HT1080 (cell line): ENCODE measurements around the gene PNO1. TPM values are rescaled to one million over a fixed set of nuclear protein-coding genes. Genes with fewer than 3 reads are reported as not detected.

Source experiments
- DNase-seq: peaks from one replicate; pipeline ENCODE4 v3.0.0-alpha.2; 2015; ENCODE audit warnings: low read depth
- total RNA-seq: library from RNA; depleted of rRNA; stranded (reverse); fragments of >200 nt; shearing (Covaris generic); gene quantifications from 2 replicates; pipeline ENCODE4 v1.2.3, GENCODE V29; 2014; rRNA removed

Gene PNO1
- total RNA-seq, 1 experiment from 2014 or later, result 33.9 TPM

DNA sequence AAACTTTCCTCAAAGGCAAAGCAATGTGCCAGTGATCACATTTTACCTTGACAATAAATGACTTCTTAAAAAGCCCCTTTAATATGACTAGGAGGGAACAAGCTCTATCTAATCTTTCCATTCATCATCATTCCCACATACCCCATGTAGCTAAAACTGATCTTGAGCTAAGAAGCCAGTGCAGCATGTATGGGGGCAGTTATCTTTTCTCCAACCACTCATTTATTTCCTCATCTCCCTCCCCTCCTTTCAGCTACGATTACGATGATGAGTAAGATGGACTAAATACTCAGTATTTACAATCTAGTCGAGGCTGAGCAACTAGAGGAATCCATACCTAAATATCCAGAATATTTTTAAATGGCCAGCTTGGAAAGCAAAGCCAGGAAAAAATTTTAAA is 35.5 kb downstream of the PNO1 start:
- peak; percentile 11 for DNase-seq

DNA sequence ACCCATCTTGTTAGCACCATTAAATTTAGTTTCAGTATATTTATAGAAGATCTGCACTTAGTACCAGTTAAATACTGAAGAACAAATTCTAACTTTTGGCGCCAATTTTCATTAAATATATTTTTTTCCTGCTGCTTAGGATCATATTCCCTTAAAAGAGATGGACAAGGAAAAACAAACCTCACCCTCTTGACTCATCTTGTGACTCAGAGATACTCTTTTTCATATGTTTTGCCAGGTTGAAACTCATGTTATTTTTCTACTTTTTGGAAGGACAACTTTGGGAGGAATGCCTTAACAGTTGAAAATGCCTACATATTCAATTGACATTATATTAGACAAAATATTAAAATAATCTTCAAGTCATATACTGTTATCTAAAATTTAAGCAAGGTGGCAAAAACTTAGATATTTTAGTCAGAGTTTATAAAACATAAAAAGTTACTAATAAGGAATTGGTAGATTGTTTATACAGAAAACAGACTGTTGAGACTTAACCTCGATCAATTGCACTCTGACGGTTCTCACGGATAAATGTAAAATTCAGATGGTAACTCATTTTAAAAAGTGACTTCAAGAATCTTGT is 36.2 kb downstream of the PNO1 start:
- peak; percentile 80 for DNase-seq

DNA sequence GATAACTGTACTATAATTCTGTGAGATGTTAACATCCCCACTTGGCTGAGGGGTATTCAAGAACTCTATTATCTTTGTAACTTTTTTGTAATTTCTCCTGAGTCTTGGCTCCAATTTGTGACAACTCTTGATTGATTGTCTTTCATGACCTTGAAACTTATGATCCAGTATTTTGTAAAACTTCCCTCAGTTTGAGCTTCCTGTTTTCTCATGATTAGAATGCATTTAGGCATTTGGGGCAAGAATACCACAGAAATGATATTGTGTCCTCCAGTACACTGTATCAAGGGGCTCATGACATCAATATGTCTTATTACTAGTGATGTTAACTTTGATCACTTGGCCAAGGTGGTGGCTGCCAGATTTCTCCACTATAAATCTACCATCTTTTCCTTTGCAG is 37.4 kb downstream of the PNO1 start:
- peak; percentile 4 for DNase-seq

DNA sequence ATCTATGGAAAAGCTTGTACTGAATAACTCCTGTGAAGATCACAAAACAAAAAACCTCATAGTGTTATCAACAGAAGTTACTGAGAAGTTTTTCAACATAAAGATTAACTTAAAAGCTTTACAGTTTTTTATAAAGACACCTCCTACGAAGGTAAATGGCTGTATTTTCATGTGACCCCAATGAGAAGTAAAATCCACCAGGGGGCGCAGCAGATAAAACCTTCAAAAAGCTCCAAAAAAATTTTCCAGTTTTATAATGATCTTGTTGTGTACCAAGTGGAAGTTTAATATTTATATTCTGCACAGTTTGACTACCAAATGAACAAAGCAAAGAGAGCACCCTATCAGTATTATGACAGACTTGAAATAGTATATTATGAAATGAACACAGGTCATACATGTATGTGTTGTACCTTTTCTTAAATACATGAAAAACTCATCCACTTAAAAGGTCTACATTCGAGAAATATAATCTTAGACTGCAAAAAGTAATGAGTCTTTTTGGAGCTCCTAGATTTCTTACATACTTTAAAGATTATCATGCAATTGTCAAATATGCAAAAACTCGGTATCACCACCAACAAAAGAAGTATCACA is 38.5 kb downstream of the PNO1 start:
- DNase-seq, result no peak

DNA sequence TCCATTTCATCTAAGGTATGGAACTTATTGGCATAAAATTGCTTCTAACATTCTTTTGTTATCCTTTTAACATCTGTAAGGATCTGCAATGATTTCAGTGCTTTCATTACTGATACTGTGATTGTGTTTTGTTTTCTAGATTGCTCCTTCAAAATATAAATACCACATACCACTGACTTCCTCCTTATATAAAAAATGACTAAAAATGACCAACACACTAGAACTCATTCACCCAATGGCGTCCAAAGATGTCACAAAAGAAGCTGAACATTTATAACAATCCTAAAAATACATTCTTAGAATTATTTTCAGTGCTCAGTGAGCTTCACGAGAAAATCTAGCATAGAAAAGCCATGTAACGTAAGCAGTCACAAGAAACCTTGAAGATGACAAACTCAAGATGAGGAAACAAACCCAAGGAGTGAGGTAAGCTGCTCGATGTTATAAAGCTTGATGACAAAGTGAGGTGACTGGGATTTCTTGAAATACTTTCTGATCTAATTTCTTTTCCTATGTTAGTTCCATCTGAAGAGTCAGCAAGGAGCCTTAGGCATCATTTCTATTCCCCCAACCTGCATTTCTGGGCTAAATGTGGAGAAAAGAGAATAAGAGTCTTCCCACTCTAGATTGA is 42.6 kb downstream of the PNO1 start:
- no peak for DNase-seq

DNA sequence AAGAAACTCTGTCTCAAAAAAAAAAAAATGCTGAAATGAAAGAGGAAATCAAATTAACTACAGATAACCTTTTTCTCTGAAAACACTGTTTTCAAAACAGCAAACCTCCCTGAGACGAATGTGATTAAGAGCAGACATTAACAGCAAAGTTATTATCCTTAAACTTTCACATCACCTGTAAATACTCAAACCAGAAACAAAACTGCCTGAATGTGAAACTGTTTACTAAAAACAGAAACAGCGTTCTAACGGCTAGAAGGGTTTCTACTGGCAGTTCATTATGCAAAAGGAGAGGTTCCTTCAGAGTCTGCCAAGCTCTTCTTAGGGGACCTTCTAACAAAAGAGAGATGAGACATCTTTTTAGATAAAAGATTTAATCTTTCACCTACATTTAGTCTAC is 45.9 kb downstream of the PNO1 start:
- DNase-seq, result no peak

DNA sequence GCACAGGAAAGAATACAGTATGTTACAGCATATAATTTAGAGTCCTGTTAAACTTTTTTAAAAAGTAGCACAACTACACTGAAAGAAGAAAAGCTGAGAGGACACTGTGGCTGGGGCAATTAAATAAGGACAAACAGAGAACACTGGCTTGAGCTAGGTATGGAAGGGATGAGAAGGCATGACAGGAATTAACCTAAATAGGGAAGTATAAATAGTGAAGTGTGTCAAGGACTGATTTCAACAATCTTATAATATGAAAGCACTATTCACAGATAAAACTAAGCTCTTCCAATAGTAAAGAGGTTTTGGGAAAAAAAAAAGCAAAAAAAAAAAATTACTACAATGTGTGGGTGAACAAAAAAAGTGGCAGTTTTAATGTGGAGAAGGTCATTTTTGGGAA is 49.1 kb downstream of the PNO1 start:
- no peak for DNase-seq

DNA sequence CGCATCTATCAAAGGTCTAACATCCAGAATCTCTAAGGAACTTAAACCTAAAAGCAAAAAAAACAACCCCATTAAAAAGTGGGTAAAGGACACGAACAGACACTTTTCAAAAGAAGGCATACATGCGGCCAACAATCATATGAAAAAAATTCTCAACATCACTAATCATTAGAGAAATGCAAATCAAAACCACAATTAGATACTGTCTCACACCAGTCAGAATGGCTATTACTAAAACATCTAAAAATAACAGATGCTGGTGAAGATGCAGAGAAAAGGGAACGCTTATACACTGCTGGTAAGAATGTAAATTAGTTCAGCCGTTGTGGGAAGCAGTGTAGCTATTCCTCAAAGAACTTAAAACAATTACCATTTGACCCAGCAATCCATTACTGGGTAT is 56.7 kb downstream of the PNO1 start:
- no peak for DNase-seq

DNA sequence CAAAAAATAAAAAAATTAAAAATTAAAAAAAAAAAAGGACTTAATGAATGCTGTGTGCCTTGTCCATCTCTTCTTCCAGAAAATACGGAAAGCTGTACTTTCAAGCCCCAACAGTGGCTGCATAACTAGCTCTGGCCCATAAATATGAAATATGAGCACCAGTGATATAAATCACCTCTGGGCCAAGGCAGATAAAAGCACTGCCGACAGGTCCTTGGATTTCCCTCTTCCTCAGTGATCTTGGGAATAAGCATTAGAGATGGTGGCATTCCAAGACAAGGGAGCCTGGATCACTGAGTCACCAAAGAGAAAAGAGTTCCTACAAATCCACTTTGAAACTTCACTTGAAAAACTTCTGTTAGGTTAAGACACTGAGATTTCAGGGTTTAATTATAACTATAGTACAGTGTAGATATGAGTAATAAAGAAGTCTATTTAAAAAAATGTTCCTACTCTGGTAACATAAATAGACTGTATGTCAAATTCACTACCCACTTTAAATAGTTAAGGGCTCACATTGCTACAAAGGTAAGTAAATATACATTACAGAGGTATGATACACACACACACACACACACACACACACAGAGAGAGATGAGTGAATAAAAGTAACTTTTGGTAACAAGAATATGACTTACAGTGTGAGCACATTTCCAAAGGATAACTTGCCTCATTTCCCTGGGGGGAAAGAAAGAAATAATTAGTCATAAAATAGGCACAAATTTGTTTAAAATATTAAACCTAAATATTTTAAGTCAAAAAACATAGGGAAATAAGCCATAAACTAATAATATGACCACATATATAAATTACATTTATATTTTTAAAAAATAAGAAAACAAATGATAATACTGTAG is 59.0 kb downstream of the PNO1 start:
- DNase-seq, result no peak

DNA sequence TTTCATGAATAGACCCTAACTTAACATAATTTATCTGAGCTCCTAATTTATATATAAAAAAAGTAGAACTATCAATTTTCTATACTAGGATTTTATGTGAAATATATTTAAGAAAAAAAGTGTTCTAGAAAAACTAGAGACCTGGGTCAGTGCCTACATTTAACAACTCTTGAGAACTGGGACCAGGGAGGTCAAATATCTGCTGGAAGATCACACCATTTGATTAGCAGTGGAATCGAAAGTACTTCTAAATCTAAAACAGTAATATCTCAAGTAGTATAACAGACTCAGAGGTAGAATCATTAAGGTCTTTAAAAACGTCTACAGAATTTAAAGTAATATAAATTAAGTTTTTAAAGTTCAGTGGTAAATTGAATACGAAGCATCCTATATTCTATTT is 60.0 kb downstream of the PNO1 start:
- DNase-seq, result no peak

DNA sequence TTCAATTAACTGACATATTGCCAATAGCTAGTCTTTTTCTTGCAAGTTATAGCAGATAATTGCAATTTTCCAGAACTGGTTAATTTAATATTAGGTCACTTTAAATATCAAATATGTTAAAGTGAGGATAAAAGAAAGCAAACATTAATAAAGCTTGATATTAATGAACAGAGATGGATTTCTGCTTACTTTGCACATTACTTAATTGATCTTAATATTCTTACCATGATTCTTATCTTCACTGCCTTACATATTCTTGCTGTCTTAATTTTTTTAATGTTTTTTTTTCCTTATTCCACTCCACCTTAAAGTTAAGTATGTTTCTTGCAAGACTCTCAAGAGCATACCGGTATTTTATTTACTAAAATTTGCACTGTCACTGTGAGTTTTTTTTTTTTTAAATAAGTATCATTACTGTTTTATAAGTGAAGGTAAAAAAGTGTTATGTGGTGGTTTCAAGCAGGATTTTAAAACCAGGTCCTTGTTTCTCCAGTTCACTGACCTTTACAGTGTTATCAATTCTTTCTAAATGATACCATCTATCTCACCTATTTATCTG is 60.7 kb downstream of the PNO1 start:
- DNase-seq, result no peak

DNA sequence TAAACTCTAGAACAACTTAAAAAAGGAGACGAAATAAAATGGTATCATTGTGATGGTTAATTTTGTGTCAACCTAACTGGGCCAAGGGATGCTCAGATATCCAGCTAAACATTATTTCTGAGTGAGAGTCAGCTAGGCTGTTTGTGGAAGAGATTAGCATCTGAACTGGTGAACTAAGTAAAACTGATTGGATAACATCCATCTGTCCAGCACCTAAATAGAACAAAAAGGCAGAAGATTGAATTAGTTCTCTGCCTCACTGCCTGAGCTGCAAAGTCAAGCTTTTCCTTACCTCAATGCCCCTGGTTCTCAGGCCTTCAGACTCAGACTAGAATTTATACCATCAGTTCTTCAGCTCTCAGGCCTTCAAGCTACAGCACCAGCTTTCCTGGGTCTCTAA is 64.6 kb downstream of the PNO1 start:
- no peak for DNase-seq

DNA sequence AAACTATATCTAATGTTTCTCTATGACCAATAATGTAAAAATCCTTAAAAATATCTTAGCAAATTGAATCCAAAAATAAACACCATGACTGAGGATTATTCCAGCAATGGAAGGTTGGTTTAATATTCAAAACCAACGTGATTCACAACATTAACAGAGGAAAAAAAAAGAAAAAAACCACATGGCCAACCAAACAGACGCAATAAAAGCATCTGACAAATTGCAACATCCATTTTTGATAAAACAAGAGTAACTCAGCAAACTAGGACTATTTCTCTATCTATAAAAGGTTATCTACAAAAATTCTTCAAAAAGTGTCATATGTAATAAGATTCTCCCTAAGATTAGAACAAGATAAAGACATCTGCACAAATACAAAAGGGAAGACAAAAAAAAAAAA is 65.7 kb downstream of the PNO1 start:
- no peak for DNase-seq

DNA sequence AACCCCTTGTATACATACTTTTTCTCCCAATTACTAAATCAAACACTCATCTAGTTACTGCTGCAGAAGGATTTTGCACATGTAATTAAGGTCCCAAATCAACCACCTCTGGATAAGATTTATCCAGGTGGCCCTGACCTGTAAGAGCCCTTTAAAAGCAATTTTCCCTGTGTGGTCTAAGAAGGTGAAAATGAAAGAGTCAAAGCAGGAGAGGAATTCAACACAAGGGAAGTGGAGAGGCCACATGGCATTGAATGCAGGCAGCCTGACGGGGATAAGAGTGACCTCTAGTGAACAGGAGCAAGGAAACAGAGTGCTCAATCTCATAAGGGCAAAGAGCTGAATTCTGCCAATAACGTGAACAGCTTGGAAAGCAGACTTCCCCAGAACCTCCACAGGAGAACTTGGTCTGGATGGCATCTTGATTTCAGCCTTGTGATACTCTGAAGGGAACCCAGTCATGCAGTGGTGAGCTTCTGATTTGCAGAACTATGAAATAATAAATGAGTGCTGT is 67.5 kb downstream of the PNO1 start:
- DNase-seq, result peak; percentile 56

Other genes starting within 250 kb of the PNO1 start
- 21.7 and 26.8 TPM in 2 replicates for gene C1D, start 94.9 kb upstream of the PNO1 start, total RNA-seq
- 13.1 and 22.4 TPM in 2 replicates for gene PPP3R1, start 94.6 kb downstream of the PNO1 start, total RNA-seq
- gene CNRIP1, start 162.1 kb downstream of the PNO1 start, total RNA-seq, result 50.4 and 69.7 TPM in 2 replicates
- not detected in 2 replicates for gene PLEK, start 207.4 kb downstream of the PNO1 start, total RNA-seq